IMR-90 (cell line): Measurements from ENCODE around the gene SNX25. TPM values are rescaled to one million over a fixed set of nuclear protein-coding genes. Genes with fewer than 3 reads are reported as not detected.

ENCODE experiments used
- ATAC-seq: fragments of 200-7000 bp; cut with Tn5 transposase; 2 replicates; pipeline ENCODE4 v1.9.1; 2020; ENCODE audit warnings: low read depth, mild to moderate bottlenecking, moderate library complexity
- BruUV-seq: library from RNA; stranded (reverse); fragments of 400-500 nt; replicated peaks from 2 replicates; lab custom pipeline; 2021; lab: Mats Ljungman, UMichigan
- CTCF ChIA-PET: fragments of 300-600 bp; formaldehyde crosslinking; extraction: SDS; loops from one replicate; lab custom pipeline; 2021; ENCODE audit warnings: antibody characterized with exemption; lab: Yijun Ruan, JAX
- POLR2A ChIA-PET: fragments of 300-600 bp; sonication (Branson Sonifier 250); formaldehyde crosslinking; loops from one replicate; lab custom pipeline; 2022; ENCODE audit warnings: antibody characterized with exemption; ENCODE audit not compliant: unreplicated experiment; lab: Charles Lee
- DNase-seq: peaks from one replicate; pipeline ENCODE4 v3.0.0; 2013
- H2AFZ ChIP-seq: replicated peaks from 2 replicates; pipeline ENCODE3; 2013; ENCODE audit warnings: low read length, mild to moderate bottlenecking; ENCODE audit not compliant: poor library complexity
- H2AK5ac ChIP-seq: 2 replicates; pipeline ENCODE4 v1.6.1; 2013; ENCODE audit warnings: low read depth, low read length, inconsistent platforms
- H2AK9ac ChIP-seq: replicated peaks from 2 replicates; pipeline ENCODE3; 2013; ENCODE audit warnings: mild to moderate bottlenecking, low read depth, low read length, moderate library complexity; ENCODE audit not compliant: poor library complexity
- H2BK120ac ChIP-seq: 2 replicates; pipeline ENCODE4 v1.6.1; 2013; ENCODE audit warnings: low read depth, low read length, inconsistent platforms
- H2BK15ac ChIP-seq: 3 replicates; pipeline ENCODE4 v1.6.1; 2013; ENCODE audit warnings: low read depth, low read length, inconsistent platforms
- H2BK20ac ChIP-seq: 2 replicates; pipeline ENCODE4 v1.6.1; 2013; ENCODE audit warnings: low read depth, mild to moderate bottlenecking, inconsistent platforms, low read length, moderate library complexity
- H2BK5ac ChIP-seq: 2 replicates; pipeline ENCODE4 v1.6.1; 2013; ENCODE audit warnings: mild to moderate bottlenecking, low read depth, low read length, inconsistent platforms; ENCODE audit not compliant: poor library complexity, severe bottlenecking
- H3K14ac ChIP-seq: replicated peaks from 2 replicates; pipeline ENCODE4 v1.6.1; 2013; ENCODE audit warnings: low read depth, low read length, inconsistent platforms
- H3K18ac ChIP-seq: 2 replicates; pipeline ENCODE4 v1.6.1; 2013; ENCODE audit warnings: low read depth, low read length, control low read depth
- H3K23ac ChIP-seq: 2 replicates; pipeline ENCODE4 v1.6.1; 2013; ENCODE audit warnings: low read depth, low read length, inconsistent platforms
- H3K27ac ChIP-seq: 2 replicates; pipeline ENCODE4 v1.5.1; 2013; ENCODE audit warnings: mild to moderate bottlenecking, control low read depth, low read length; ENCODE audit not compliant: insufficient read depth
- H3K27me3 ChIP-seq: 2 replicates; pipeline ENCODE4 v1.6.1; 2013; ENCODE audit warnings: low read length; ENCODE audit not compliant: control insufficient read depth, insufficient read depth
- H3K36me3 ChIP-seq: 2 replicates; pipeline ENCODE4 v1.6.1; 2013; ENCODE audit warnings: low read length, mixed read lengths; ENCODE audit not compliant: control insufficient read depth, insufficient read depth
- H3K4ac ChIP-seq: 2 replicates; pipeline ENCODE4 v1.6.1; 2013; ENCODE audit warnings: low read depth, low read length, inconsistent platforms
- H3K4me1 ChIP-seq: 2 replicates; pipeline ENCODE4 v1.6.1; 2013; ENCODE audit warnings: low read length, mixed read lengths; ENCODE audit not compliant: control insufficient read depth, insufficient read depth
- H3K4me2 ChIP-seq: 2 replicates; pipeline ENCODE4 v1.6.1; 2013; ENCODE audit warnings: low read depth, mild to moderate bottlenecking, control low read depth, low read length, moderate library complexity
- H3K4me3 ChIP-seq: 2 replicates; pipeline ENCODE4 v1.5.1; 2013; ENCODE audit warnings: low read depth, mild to moderate bottlenecking, control low read depth, low read length, moderate library complexity; ENCODE audit not compliant: insufficient read depth
- H3K56ac ChIP-seq: 2 replicates; pipeline ENCODE4 v1.6.1; 2013; ENCODE audit warnings: low read length, inconsistent platforms; ENCODE audit not compliant: insufficient read depth; ENCODE audit errors: extremely low read depth
- H3K79me1 ChIP-seq, 2 experiments: 2 replicates each; pipeline ENCODE4 v1.6.1; 2013; ENCODE audit warnings: low read length in 2 of 2, inconsistent platforms in 1 of 2, low read depth in 1 of 2
- H3K9ac ChIP-seq: 2 replicates; pipeline ENCODE4 v1.6.1; 2013; ENCODE audit warnings: low read depth, low read length, control low read depth
- H3K9me1 ChIP-seq: 2 replicates; pipeline ENCODE4 v1.6.1; 2013; ENCODE audit warnings: low read length, inconsistent platforms; ENCODE audit not compliant: insufficient read depth
- H3K9me3 ChIP-seq: 2 replicates; pipeline ENCODE4 v1.6.1; 2013; ENCODE audit warnings: low read length; ENCODE audit not compliant: control insufficient read depth, insufficient read depth
- H4K20me1 ChIP-seq: 2 replicates; pipeline ENCODE4 v1.6.1; 2013; ENCODE audit warnings: low read length, inconsistent platforms; ENCODE audit not compliant: insufficient read depth
- H4K5ac ChIP-seq: 2 replicates; pipeline ENCODE4 v1.6.1; 2013; ENCODE audit warnings: mild to moderate bottlenecking, low read depth, low read length, control low read depth
- H4K8ac ChIP-seq, 2 experiments: 2 replicates each; pipeline ENCODE4 v1.6.1; 2013; ENCODE audit warnings: low read depth in 2 of 2, low read length in 2 of 2, control low read depth in 1 of 2, inconsistent platforms in 1 of 2
- H4K91ac ChIP-seq: 2 replicates; pipeline ENCODE4 v1.6.1; 2013; ENCODE audit warnings: low read depth, low read length, inconsistent platforms; ENCODE audit not compliant: insufficient read depth
- BHLHE40 ChIP-seq: fragments of 150-350 bp; IDR thresholded peaks from 2 replicates; pipeline ENCODE4 v1.6.1; 2016; ENCODE audit warnings: mild to moderate bottlenecking, low read depth, low read length
- CEBPB ChIP-seq: IDR thresholded peaks from 2 replicates; pipeline ENCODE4 v1.6.1; 2012; ENCODE audit warnings: low read depth, low read length, improper control_type of control experiment
- CHD1 ChIP-seq: IDR thresholded peaks from 2 replicates; pipeline ENCODE4 v1.6.1; 2012; ENCODE audit warnings: low read depth, low read length, improper control_type of control experiment
- FOS ChIP-seq: fragments of 150-350 bp; IDR thresholded peaks from 2 replicates; pipeline ENCODE4 v1.6.1; 2016; ENCODE audit warnings: low read depth, low read length
- MAFK ChIP-seq: IDR thresholded peaks from 2 replicates; pipeline ENCODE4 v1.6.1; 2012; ENCODE audit warnings: low read depth, low read length, improper control_type of control experiment
- MAZ ChIP-seq: IDR thresholded peaks from 2 replicates; pipeline ENCODE4 v1.6.1; 2012; ENCODE audit warnings: low read depth, mild to moderate bottlenecking, low read length, improper control_type of control experiment, moderate library complexity, borderline replicate concordance
- MXI1 ChIP-seq: IDR thresholded peaks from 2 replicates; pipeline ENCODE4 v1.6.1; 2012; ENCODE audit warnings: low read depth, mild to moderate bottlenecking, low read length, moderate library complexity, borderline replicate concordance
- NFE2L2 ChIP-seq: fragments of 150-350 bp; IDR thresholded peaks from 2 replicates; pipeline ENCODE4 v1.6.1; 2016; ENCODE audit warnings: low read depth, mild to moderate bottlenecking, low read length
- POLR2A ChIP-seq: IDR thresholded peaks from 2 replicates; pipeline ENCODE4 v1.6.1; 2012; ENCODE audit warnings: mild to moderate bottlenecking, low read depth, low read length
- RAD21 ChIP-seq: IDR thresholded peaks from 2 replicates; pipeline ENCODE4 v1.6.1; 2012; ENCODE audit warnings: low read length, improper control_type of control experiment
- RCOR1 ChIP-seq: IDR thresholded peaks from 2 replicates; pipeline ENCODE4 v1.6.1; 2012; ENCODE audit warnings: mild to moderate bottlenecking, low read length, improper control_type of control experiment; ENCODE audit not compliant: insufficient replicate concordance
- RFX5 ChIP-seq: IDR thresholded peaks from 2 replicates; pipeline ENCODE4 v1.8.0; 2012; ENCODE audit warnings: low read depth, mild to moderate bottlenecking, low read length, moderate library complexity
- SMC3 ChIP-seq: fragments of 150-350 bp; IDR thresholded peaks from 2 replicates; pipeline ENCODE4 v1.6.1; 2016; ENCODE audit warnings: low read depth, mild to moderate bottlenecking, antibody characterized with exemption, low read length, moderate library complexity
- WGBS, 2 experiments: methylation state at CpG; one replicate each; pipeline versions ENCODE4 v1.1.5 to v1.1.7; 2013; ENCODE audit warnings: missing lambda C conversion rate in 2 of 2; ENCODE audit not compliant: insufficient read length in 1 of 2; ENCODE audit errors: extremely low coverage in 2 of 2; 5-methylcytosine and 5-hydroxymethylcytosine counted together
- dilution Hi-C: fragments of 300-500 bp; cut with HindIII; formaldehyde crosslinking; loops from one replicate; pipeline ENCODE4 v1.14.3; 2018; ENCODE audit warnings: low sequenced_read_pairs; ENCODE audit not compliant: unreplicated experiment
- in situ Hi-C: fragments of 300-500 bp; cut with MboI; formaldehyde crosslinking; loops from 3 replicates; pipeline ENCODE4 v1.14.3; 2019; ENCODE audit warnings: low sequenced_read_pairs, inconsistent platforms, mixed read lengths
- intact Hi-C: fragments of 100-400 bp; cut with micrococcal nuclease; formaldehyde crosslinking; loops from 2 replicates; pipeline ENCODE4 v1.10.0; 2022
- polyA plus RNA-seq, 3 experiments: library from polyadenylated mRNA; depleted of rRNA; stranded (reverse); fragments of >200 nt; gene quantifications; 2 replicates each; pipeline ENCODE4 v1.2.3, GENCODE V29; 2012; ENCODE audit warnings: low replicate concordance in 1 of 3
- total RNA-seq: library from RNA; depleted of rRNA; stranded (reverse); fragments of >200 nt; gene quantifications from 2 replicates; pipeline ENCODE4 v1.2.3, GENCODE V29; 2012
- TF ChIP-seq, protein P1 (sequence below): fragments of 150-350 bp; IDR thresholded peaks from 2 replicates; pipeline ENCODE4 v1.6.1; 2016; ENCODE audit warnings: low read depth, mild to moderate bottlenecking, low read length, moderate library complexity, borderline replicate concordance
- TF ChIP-seq, protein P2 (sequence below): fragments of 150-350 bp; IDR thresholded peaks from 2 replicates; pipeline ENCODE4 v1.6.1; 2017; ENCODE audit warnings: mild to moderate bottlenecking, antibody characterized with exemption, low read length, low read depth
- TF ChIP-seq, protein P3 (sequence below): conservative IDR thresholded peaks from 2 replicates; pipeline ENCODE4 v1.5.1; 2012; ENCODE audit warnings: mild to moderate bottlenecking, low read depth, low read length, improper control_type of control experiment

The SNX25 gene
- total and polyA plus RNA-seq, 2 of the 4 experiments (the other 2 are of a cell fraction) = 11.4 to 28.3 TPM

DNA sequence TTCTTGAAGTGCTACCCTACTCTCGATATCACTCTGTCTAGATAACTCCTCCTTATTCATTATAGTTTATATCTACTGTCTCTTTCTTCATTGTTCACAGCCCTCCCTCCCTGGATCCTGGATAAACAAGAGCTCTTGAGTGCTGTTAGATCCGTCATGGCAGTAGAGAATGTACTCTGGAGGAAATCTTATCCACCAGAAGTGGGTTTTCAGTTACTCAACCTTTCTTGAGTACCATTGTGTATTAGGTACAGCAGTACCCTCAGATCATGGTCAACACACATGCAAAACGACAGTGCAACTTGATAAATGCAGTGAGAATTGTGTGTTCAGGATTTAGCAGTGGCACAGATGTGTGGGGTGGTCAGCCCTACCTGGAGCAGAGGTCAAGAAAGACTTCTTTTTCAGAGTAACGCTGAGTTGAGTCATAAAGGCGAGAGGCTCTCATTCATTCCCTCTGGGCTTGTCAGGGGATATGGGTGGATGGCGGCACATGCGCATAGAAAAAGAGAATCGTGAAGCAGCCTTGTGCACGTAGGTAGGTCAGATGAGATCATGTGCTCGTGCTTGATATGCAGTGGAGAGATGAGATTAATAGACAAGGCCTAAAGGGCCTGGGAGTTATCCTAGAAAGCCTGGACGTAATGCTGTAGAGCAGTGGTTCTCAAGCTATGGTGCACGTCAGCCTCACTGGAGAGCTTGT is 89.5 kb downstream of the SNX25 start:
- Histone ChIP-seq H3K23ac (no peak overlapping the region), H3K4ac (no peak overlapping the region), H3K27me3 (no peaks in the 10 kb centered on the region), H3K4me3 (no peak overlapping the region), H3K36me3 (peaks cover 6% of the 10 kb centered on the region), H3K9me3 (no peaks in the 10 kb centered on the region), H3K9me1 (0 out of 2 replicates have a peak, but pooled peaks cover 3% of the 10 kb centered on the region), H2AK5ac (no peak overlapping the region), H3K79me1 (peaks cover 3 to 10% of the 10 kb centered on the region in 2 experiments; a peak in 2 of 4 replicates), H2BK20ac (no peak overlapping the region), H3K4me1 (no peaks in the 10 kb centered on the region), H2BK15ac (no peak overlapping the region), H4K20me1 (no peaks in the 10 kb centered on the region), H3K4me2 (no peak overlapping the region), H2AK9ac (no peak overlapping the region), H2BK5ac (no peak overlapping the region), H4K5ac (no peak overlapping the region), H3K9ac (no peak overlapping the region), H3K14ac (no peak overlapping the region), H3K18ac (no peak overlapping the region), H4K8ac (no peak overlapping the region), H4K91ac (no peak overlapping the region), H2BK120ac (no peak overlapping the region), H3K56ac (no peak overlapping the region), H3K27ac (no peak overlapping the region), H2AFZ (no peak overlapping the region)
- POLR2A ChIA-PET = no interaction called here
- no TSS peak for BruUV-seq
- TF ChIP-seq RAD21 (no peak), NFE2L2 (no peak), CEBPB (no peak), MAZ (no peak), CHD1 (no peak), MXI1 (no peak), POLR2A (no peak), RCOR1 (no peak), FOS (no peak), SMC3 (no peak), BHLHE40 (no peak), MAFK (no peak), RFX5 (no peak)
- TF ChIP-seq, protein P1, sequence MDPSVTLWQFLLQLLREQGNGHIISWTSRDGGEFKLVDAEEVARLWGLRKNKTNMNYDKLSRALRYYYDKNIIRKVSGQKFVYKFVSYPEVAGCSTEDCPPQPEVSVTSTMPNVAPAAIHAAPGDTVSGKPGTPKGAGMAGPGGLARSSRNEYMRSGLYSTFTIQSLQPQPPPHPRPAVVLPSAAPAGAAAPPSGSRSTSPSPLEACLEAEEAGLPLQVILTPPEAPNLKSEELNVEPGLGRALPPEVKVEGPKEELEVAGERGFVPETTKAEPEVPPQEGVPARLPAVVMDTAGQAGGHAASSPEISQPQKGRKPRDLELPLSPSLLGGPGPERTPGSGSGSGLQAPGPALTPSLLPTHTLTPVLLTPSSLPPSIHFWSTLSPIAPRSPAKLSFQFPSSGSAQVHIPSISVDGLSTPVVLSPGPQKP = no peak
- TF ChIP-seq, protein P2, sequence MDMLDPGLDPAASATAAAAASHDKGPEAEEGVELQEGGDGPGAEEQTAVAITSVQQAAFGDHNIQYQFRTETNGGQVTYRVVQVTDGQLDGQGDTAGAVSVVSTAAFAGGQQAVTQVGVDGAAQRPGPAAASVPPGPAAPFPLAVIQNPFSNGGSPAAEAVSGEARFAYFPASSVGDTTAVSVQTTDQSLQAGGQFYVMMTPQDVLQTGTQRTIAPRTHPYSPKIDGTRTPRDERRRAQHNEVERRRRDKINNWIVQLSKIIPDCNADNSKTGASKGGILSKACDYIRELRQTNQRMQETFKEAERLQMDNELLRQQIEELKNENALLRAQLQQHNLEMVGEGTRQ = no peak
- TF ChIP-seq, protein P3, sequence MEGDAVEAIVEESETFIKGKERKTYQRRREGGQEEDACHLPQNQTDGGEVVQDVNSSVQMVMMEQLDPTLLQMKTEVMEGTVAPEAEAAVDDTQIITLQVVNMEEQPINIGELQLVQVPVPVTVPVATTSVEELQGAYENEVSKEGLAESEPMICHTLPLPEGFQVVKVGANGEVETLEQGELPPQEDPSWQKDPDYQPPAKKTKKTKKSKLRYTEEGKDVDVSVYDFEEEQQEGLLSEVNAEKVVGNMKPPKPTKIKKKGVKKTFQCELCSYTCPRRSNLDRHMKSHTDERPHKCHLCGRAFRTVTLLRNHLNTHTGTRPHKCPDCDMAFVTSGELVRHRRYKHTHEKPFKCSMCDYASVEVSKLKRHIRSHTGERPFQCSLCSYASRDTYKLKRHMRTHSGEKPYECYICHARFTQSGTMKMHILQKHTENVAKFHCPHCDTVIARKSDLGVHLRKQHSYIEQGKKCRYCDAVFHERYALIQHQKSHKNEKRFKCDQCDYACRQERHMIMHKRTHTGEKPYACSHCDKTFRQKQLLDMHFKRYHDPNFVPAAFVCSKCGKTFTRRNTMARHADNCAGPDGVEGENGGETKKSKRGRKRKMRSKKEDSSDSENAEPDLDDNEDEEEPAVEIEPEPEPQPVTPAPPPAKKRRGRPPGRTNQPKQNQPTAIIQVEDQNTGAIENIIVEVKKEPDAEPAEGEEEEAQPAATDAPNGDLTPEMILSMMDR = no peak
- DNase-seq = no peak
- CTCF ChIA-PET = interaction anchor here (0.9 kb wide), 1 partner anchor 11 kb away, joined by 3 read pairs; no protein-coding TSS in a partner anchor
- intact Hi-C loops (no loop called here), in situ Hi-C loops (no loop called here), dilution Hi-C loops (no loop called here)
- 93% methylated on average over 3 of the region's 12 CpGs; no CpG with 5 or more reads in 1 of the 2 experiments for WGBS, 2 experiments
- ATAC-seq = no peak
